Measurements from ENCODE around the gene RAP1A. TPM values are rescaled to one million over a fixed set of nuclear protein-coding genes. Genes with fewer than 3 reads are reported as not detected.
"Not testable (repeated sequence)": the region's sequence is repeated elsewhere in the genome, so short reads cannot be mapped to it uniquely, and the experiment has no call there.

Gene RAP1A
- total RNA-seq, 1 experiment from 2014 or later: 33.2 TPM

GRCh38 chr1:111603979-111604378 is 15.6 kb upstream of the RAP1A start:
- H3K4me1 Mint-ChIP-seq (ENCODE audit: low read depth, unreplicated experiment): no peaks in the 10 kb centered on the region
- H3K36me3 Mint-ChIP-seq (ENCODE audit: insufficient read depth, unreplicated experiment): no peaks in the 10 kb centered on the region
- no peak for TF ChIP-seq CTCF (IDR thresholded peaks at IDR 0.05; ENCODE audit: unreplicated experiment)
- no TSS peak for BruUV-seq (replicated peaks)
- H3K9me3 Mint-ChIP-seq (ENCODE audit: low read depth, unreplicated experiment): no peaks in the 10 kb centered on the region
- CTCF ChIA-PET: no interaction called here
- DNase-seq: no peak
- intact Hi-C loops (cut with micrococcal nuclease; ENCODE audit: unreplicated experiment): no loop called here
- H3K27ac Mint-ChIP-seq (ENCODE audit: unreplicated experiment): no peak overlapping the region
- H3K4me3 Mint-ChIP-seq (ENCODE audit: low read depth, unreplicated experiment): no peak overlapping the region
- peaks cover 20% of the 10 kb centered on the region for H3K27me3 Mint-ChIP-seq (ENCODE audit: unreplicated experiment)

- Mint-ChIP-seq H3K9me3 (ENCODE audit: low read depth, unreplicated experiment) (peaks cover 2% of the 10 kb centered on the region), H3K36me3 (ENCODE audit: insufficient read depth, unreplicated experiment) (no peaks in the 10 kb centered on the region), H3K27me3 (ENCODE audit: unreplicated experiment) (peaks cover 19% of the 10 kb centered on the region), H3K4me1 (ENCODE audit: low read depth, unreplicated experiment) (no peaks in the 10 kb centered on the region), H3K27ac (ENCODE audit: unreplicated experiment) (no peak overlapping the region), H3K4me3 (ENCODE audit: low read depth, unreplicated experiment) (no peak overlapping the region)
- no peak for TF ChIP-seq CTCF (IDR thresholded peaks at IDR 0.05; ENCODE audit: unreplicated experiment)
- no peak for DNase-seq
- intact Hi-C loops (cut with micrococcal nuclease; ENCODE audit: unreplicated experiment): no loop called here
- no TSS peak for BruUV-seq (replicated peaks)
- CTCF ChIA-PET: no interaction called here
Measured at GRCh38 chr1:111604931-111605330, 14.7 kb upstream of the RAP1A start.

- no peak for DNase-seq
- no peak for TF ChIP-seq CTCF (IDR thresholded peaks at IDR 0.05; ENCODE audit: unreplicated experiment)
- peaks cover 15% of the 10 kb centered on the region for H3K27me3 Mint-ChIP-seq (ENCODE audit: unreplicated experiment)
- BruUV-seq (replicated peaks): no TSS peak
- H3K9me3 Mint-ChIP-seq (ENCODE audit: low read depth, unreplicated experiment): peaks cover 2% of the 10 kb centered on the region
- H3K36me3 Mint-ChIP-seq (ENCODE audit: insufficient read depth, unreplicated experiment): no peaks in the 10 kb centered on the region
- CTCF ChIA-PET: no interaction called here
- no peak overlapping the region for H3K4me3 Mint-ChIP-seq (ENCODE audit: low read depth, unreplicated experiment)
- intact Hi-C loops (cut with micrococcal nuclease; ENCODE audit: unreplicated experiment): no loop called here
- H3K4me1 Mint-ChIP-seq (ENCODE audit: low read depth, unreplicated experiment): no peaks in the 10 kb centered on the region
- H3K27ac Mint-ChIP-seq (ENCODE audit: unreplicated experiment): no peak overlapping the region
Measured at GRCh38 chr1:111605576-111605975, 14.0 kb upstream of the RAP1A start.

DNA sequence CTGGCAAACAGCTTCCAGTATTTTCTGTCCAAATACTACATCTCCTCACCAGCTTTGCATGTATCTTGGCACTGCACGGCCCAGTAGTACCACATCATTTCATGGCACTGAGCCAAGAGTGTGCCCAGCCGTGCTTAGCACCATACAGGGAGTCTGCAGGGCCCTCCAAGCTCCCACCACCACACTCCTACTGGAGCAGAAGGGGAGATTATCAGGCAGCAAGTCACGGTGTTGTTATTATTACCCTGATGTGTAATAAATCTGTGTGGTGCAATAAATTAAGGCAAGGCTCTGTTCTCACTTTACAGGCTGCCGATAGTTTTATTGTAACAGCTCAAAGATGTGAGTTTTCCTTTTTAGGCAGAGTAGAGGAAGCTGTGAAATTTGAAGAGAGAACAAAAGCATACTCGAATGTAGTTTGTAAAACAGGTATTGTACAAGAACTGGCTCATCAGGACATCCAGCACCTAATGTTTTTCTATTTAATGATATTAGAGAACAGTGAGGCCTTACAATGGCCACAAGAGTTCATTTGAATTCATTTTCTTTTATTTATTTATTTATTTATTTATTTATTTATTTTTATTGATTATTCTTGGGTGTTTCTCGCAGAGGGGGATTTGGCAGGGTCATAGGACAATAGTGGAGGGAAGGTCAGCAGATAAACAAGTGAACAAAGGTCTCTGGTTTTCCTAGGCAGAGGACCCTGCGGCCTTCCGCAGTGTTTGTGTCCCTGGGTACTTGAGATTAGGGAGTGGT is 13.0 kb upstream of the RAP1A start:
- DNase-seq; H3K4me3 Mint-ChIP-seq (ENCODE audit: low read depth, unreplicated experiment); H3K4me1 Mint-ChIP-seq (ENCODE audit: low read depth, unreplicated experiment); CTCF ChIA-PET; H3K27me3 Mint-ChIP-seq (ENCODE audit: unreplicated experiment); BruUV-seq (replicated peaks); intact Hi-C loops (cut with micrococcal nuclease; ENCODE audit: unreplicated experiment); H3K27ac Mint-ChIP-seq (ENCODE audit: unreplicated experiment); H3K9me3 Mint-ChIP-seq (ENCODE audit: low read depth, unreplicated experiment); H3K36me3 Mint-ChIP-seq (ENCODE audit: insufficient read depth, unreplicated experiment): not testable (repeated sequence)

DNA sequence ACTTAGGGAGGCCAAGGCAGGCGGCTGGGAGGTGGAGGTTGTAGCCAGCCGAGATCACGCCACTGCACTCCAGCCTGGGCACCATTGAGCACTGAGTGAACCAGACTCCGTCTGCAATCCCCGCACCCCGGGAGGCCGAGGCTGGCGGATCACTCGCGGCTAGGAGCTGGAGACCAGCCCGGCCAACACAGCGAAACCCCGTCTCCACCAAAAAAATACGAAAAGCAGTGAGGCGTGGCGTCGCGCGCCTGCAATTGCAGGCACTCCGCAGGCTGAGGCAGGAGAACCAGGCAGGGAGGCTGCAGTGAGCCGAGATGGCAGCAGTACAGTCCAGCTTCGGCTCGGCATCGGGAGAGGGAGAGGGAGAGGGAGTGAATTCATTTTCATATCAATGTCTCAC is 11.1 kb upstream of the RAP1A start:
- DNase-seq; H3K27me3 Mint-ChIP-seq (ENCODE audit: unreplicated experiment); CTCF ChIA-PET; H3K9me3 Mint-ChIP-seq (ENCODE audit: low read depth, unreplicated experiment); H3K4me3 Mint-ChIP-seq (ENCODE audit: low read depth, unreplicated experiment); H3K27ac Mint-ChIP-seq (ENCODE audit: unreplicated experiment); H3K36me3 Mint-ChIP-seq (ENCODE audit: insufficient read depth, unreplicated experiment); intact Hi-C loops (cut with micrococcal nuclease; ENCODE audit: unreplicated experiment); BruUV-seq (replicated peaks); H3K4me1 Mint-ChIP-seq (ENCODE audit: low read depth, unreplicated experiment): not testable (repeated sequence)
